CD8-positive, alpha-beta memory T cell (primary cell): ENCODE results near the gene RYR2. TPM values are rescaled to one million over a fixed set of nuclear protein-coding genes. Genes with fewer than 3 reads are reported as not detected.

Experiments used
- CTCF ChIA-PET: fragments of 350-600 bp; sonication (Branson Sonifier 250); formaldehyde crosslinking; loops from one replicate; lab custom pipeline; 2021; ENCODE audit warnings: antibody characterized with exemption; lab: Charles Lee
- POLR2A ChIA-PET: fragments of 350-600 bp; sonication (Branson Sonifier 250); formaldehyde crosslinking; loops from one replicate; lab custom pipeline; 2021; ENCODE audit warnings: antibody characterized with exemption; lab: Charles Lee
- DNase-seq, 5 donors: peaks; one replicate each; pipeline versions ENCODE4 v3.0.0 to v3.0.0-alpha.2; 2020 to 2022; ENCODE audit warnings: mixed read lengths in 1 of 5
- H3K27ac ChIP-seq: one replicate; pipeline ENCODE4 v1.7.0; 2013; ENCODE audit warnings: low read depth, mild to moderate bottlenecking, low read length, moderate library complexity
- H3K27me3 ChIP-seq: 2 replicates; pipeline ENCODE4 v1.7.0; 2013; ENCODE audit warnings: low read length, mild to moderate bottlenecking; ENCODE audit not compliant: insufficient read depth, poor library complexity, severe bottlenecking
- H3K36me3 ChIP-seq: 2 replicates; pipeline ENCODE4 v1.7.0; 2013; ENCODE audit warnings: mild to moderate bottlenecking, low read length, moderate library complexity; ENCODE audit not compliant: insufficient read depth
- H3K4me1 ChIP-seq: 2 replicates; pipeline ENCODE4 v1.7.0; 2013; ENCODE audit warnings: mild to moderate bottlenecking, low read length, moderate library complexity; ENCODE audit not compliant: insufficient read depth
- H3K4me3 ChIP-seq: 2 replicates; pipeline ENCODE4 v1.7.0; 2013; ENCODE audit warnings: mild to moderate bottlenecking, low read length
- H3K9me3 ChIP-seq: 2 replicates; pipeline ENCODE4 v1.7.0; 2013; ENCODE audit warnings: mild to moderate bottlenecking, low read length
- H3K27ac Mint-ChIP-seq, 8 donors: one replicate each; pipeline ENCODE4 v1.8.0; 2020 to 2021; ENCODE audit warnings: mixed read lengths in 8 of 8, mild to moderate bottlenecking in 6 of 8, inconsistent platforms in 3 of 8, moderate library complexity in 3 of 8
- H3K27me3 Mint-ChIP-seq, 2 donors: one replicate each; pipeline ENCODE4 v1.8.0; 2020 to 2021; ENCODE audit warnings: mixed read lengths in 2 of 2, mild to moderate bottlenecking in 1 of 2, moderate library complexity in 1 of 2
- H3K36me3 Mint-ChIP-seq, 3 donors: one replicate each; pipeline ENCODE4 v1.8.0; 2020 to 2021; ENCODE audit warnings: mixed read lengths in 3 of 3, inconsistent platforms in 1 of 3, mild to moderate bottlenecking in 1 of 3
- H3K4me1 Mint-ChIP-seq, 3 donors: one replicate each; pipeline ENCODE4 v1.8.0; 2020 to 2021; ENCODE audit warnings: mixed read lengths in 3 of 3, inconsistent platforms in 1 of 3, mild to moderate bottlenecking in 1 of 3
- H3K4me3 Mint-ChIP-seq, 7 donors: one replicate each; pipeline ENCODE4 v1.8.0; 2020 to 2021; ENCODE audit warnings: mixed read lengths in 7 of 7, mild to moderate bottlenecking in 6 of 7, moderate library complexity in 4 of 7, inconsistent platforms in 2 of 7
- H3K9me3 Mint-ChIP-seq, 5 donors: one replicate each; pipeline ENCODE4 v1.8.0; 2020 to 2022; ENCODE audit warnings: mixed read lengths in 5 of 5, mild to moderate bottlenecking in 3 of 5, moderate library complexity in 2 of 5, inconsistent platforms in 1 of 5
- polyA plus RNA-seq: library from polyadenylated mRNA; unstranded; fragments of 300-500 nt; fragmentation: Illumina TruSeq; gene quantifications from one replicate; pipeline ENCODE4 v1.2.3, GENCODE V29; 2021
- total RNA-seq, 2 experiments: library from RNA; stranded (reverse); gene quantifications; one replicate each; pipeline ENCODE4 v1.2.3, GENCODE V29; 2021

RYR2 gene
- total and polyA plus RNA-seq, 3 experiments from 2014 or later = 0.06 to 0.13 (median 0.11) TPM

GRCh38 chr1:237154157-237154556, 112.2 kb downstream of the RYR2 start:
- Histone ChIP-seq H3K4me1 (no peaks in the 10 kb centered on the region), H3K9me3 (no peaks in the 10 kb centered on the region), H3K4me3 (no peak overlapping the region), H3K36me3 (no peaks in the 10 kb centered on the region), H3K27me3 (no peaks in the 10 kb centered on the region), H3K27ac (no peak overlapping the region)
- ChIA-PET POLR2A (no interaction called here), CTCF (no interaction called here)
- Mint-ChIP-seq H3K27ac (no peak overlapping the region), H3K4me3 (no peak overlapping the region), H3K4me1 (no peaks in the 10 kb centered on the region), H3K27me3 (peaks cover 9 to 10% of the 10 kb centered on the region in 2 donors), H3K36me3 (no peaks in the 10 kb centered on the region), H3K9me3 (no peaks in the 10 kb centered on the region)
- no peak for DNase-seq

- Histone ChIP-seq H3K4me1 (no peaks in the 10 kb centered on the region), H3K27me3 (no peaks in the 10 kb centered on the region), H3K36me3 (no peaks in the 10 kb centered on the region), H3K4me3 (no peak overlapping the region), H3K9me3 (no peaks in the 10 kb centered on the region), H3K27ac (no peak overlapping the region)
- Mint-ChIP-seq H3K4me1 (no peaks in the 10 kb centered on the region), H3K36me3 (no peaks in the 10 kb centered on the region), H3K9me3 (no peaks in the 10 kb centered on the region), H3K4me3 (no peak overlapping the region), H3K27ac (no peak overlapping the region), H3K27me3 (peaks cover 0 to 5% of the 10 kb centered on the region in 2 donors)
- POLR2A ChIA-PET = no interaction called here
- CTCF ChIA-PET = no interaction called here
- DNase-seq = no peak
Measured at GRCh38 chr1:237164406-237165352, 122.7 kb downstream of the RYR2 start.

DNA sequence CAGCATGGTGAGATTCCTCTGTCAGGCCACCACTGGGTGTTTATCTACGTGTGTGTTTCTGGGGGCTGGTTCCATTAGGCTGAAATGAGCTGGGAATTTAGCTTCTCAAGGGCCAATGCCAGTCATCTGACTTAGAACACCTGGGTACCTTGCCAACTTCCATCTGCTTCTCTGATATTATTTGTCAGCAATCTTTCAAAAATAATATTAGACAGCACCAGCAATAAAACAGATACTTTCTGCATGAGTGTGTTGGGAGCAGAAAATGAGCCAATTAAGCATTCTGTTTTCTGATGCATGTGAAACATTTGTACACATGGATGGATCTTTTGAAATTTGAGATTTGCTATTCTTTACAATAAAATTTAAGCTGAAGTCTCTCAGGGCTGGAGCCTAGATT, 124.1 kb downstream of the RYR2 start:
- Histone ChIP-seq H3K9me3 (no peaks in the 10 kb centered on the region), H3K4me1 (no peaks in the 10 kb centered on the region), H3K27me3 (no peaks in the 10 kb centered on the region), H3K36me3 (no peaks in the 10 kb centered on the region), H3K4me3 (no peak overlapping the region), H3K27ac (no peak overlapping the region)
- Mint-ChIP-seq H3K27me3 (peaks cover 4 to 13% of the 10 kb centered on the region in 2 donors), H3K4me1 (no peaks in the 10 kb centered on the region), H3K36me3 (no peaks in the 10 kb centered on the region), H3K27ac (no peak overlapping the region), H3K9me3 (peaks cover 0 to 3% (median 0%) of the 10 kb centered on the region in 5 donors), H3K4me3 (no peak overlapping the region)
- CTCF ChIA-PET = no interaction called here
- POLR2A ChIA-PET = no interaction called here
- no peak for DNase-seq

- Histone ChIP-seq H3K4me3 (no peak overlapping the region), H3K4me1 (no peaks in the 10 kb centered on the region), H3K27me3 (no peaks in the 10 kb centered on the region), H3K27ac (no peak overlapping the region), H3K9me3 (no peaks in the 10 kb centered on the region), H3K36me3 (no peaks in the 10 kb centered on the region)
- H3K36me3 Mint-ChIP-seq = no peaks in the 10 kb centered on the region
- ChIA-PET CTCF (no interaction called here), POLR2A (no interaction called here)
- H3K27me3 Mint-ChIP-seq = peaks cover 4 to 13% of the 10 kb centered on the region in 2 donors
- peaks cover 0 to 3% (median 0%) of the 10 kb centered on the region in 5 donors for H3K9me3 Mint-ChIP-seq
- DNase-seq = no peak
- H3K27ac Mint-ChIP-seq = no peak overlapping the region
- no peaks in the 10 kb centered on the region for H3K4me1 Mint-ChIP-seq
- no peak overlapping the region for H3K4me3 Mint-ChIP-seq
Measured at GRCh38 chr1:237166593-237167101, 124.7 kb downstream of the RYR2 start.

- peaks cover 0 to 3% (median 0%) of the 10 kb centered on the region in 5 donors for H3K9me3 Mint-ChIP-seq
- H3K27me3 Mint-ChIP-seq = peaks cover 11 to 15% of the 10 kb centered on the region in 2 donors
- H3K36me3 Mint-ChIP-seq = peaks cover 0 to 2% (median 0%) of the 10 kb centered on the region in 3 donors
- POLR2A ChIA-PET = no interaction called here
- CTCF ChIA-PET = no interaction called here
- Histone ChIP-seq H3K27ac (no peak overlapping the region), H3K4me3 (no peak overlapping the region), H3K27me3 (no peaks in the 10 kb centered on the region), H3K36me3 (no peaks in the 10 kb centered on the region), H3K9me3 (no peaks in the 10 kb centered on the region), H3K4me1 (no peaks in the 10 kb centered on the region)
- no peaks in the 10 kb centered on the region for H3K4me1 Mint-ChIP-seq
- no peak for DNase-seq
- no peak overlapping the region for H3K27ac Mint-ChIP-seq
- no peak overlapping the region for H3K4me3 Mint-ChIP-seq
Measured at GRCh38 chr1:237170149-237170548, 128.2 kb downstream of the RYR2 start.

DNA sequence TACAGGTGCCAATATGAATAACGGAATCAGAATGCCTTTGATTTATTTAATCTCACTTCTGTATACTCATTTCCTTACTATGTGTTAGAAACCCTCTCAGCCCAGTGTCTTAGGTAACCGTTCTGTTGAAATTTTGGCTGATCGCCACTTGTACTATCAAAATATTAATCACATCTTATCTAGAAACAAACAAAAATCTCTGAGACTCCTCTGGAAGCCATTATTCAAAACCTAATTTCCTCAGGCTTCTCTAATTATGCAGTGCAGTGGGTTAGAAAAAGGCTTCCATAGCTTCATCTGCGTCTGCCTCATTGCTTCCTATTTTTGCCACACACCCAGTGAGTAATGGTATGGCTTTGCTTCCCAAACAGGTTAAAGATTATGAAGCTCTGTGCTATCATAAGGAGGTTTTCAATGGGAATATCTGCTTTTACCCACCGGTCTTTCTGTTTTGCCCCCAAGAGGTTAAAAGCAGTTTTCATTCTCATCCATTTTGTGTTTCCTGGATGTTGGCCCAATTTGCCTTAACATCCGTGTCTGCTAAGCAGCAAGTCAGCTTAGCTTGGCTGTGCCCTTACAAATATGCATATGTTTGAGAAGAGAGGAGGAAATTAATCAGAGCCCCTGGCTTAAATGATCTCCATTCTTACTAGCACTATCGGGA, 129.6 kb downstream of the RYR2 start:
- no peaks in the 10 kb centered on the region for H3K36me3 ChIP-seq
- POLR2A ChIA-PET = no interaction called here

DNA sequence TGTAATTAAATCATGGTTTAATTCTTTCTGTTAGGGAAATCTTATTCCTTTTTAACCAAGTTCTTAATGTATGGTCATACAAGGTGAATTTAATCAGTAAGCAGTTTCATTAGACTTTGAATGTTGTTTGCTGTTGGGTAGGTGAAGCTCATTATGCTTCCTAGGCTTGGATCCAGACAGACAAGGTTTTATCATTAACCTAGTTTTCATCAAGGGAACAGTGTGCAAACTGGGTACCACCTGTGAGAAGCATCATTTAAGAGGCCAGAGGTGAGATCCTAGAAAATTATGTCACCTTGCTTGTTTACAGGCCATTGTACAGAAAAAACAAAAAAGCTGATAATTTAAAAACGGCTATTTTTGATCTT, 130.1 kb downstream of the RYR2 start:
- DNase-seq = no peak
- Mint-ChIP-seq H3K9me3 (peaks cover 0 to 3% (median 0%) of the 10 kb centered on the region in 5 donors), H3K4me3 (no peak overlapping the region), H3K27ac (no peak overlapping the region), H3K4me1 (no peaks in the 10 kb centered on the region), H3K27me3 (peaks cover 11 to 18% of the 10 kb centered on the region in 2 donors), H3K36me3 (peaks cover 0 to 2% (median 0%) of the 10 kb centered on the region in 3 donors)
- Histone ChIP-seq H3K9me3 (no peaks in the 10 kb centered on the region), H3K36me3 (no peaks in the 10 kb centered on the region), H3K27me3 (no peaks in the 10 kb centered on the region), H3K4me1 (no peaks in the 10 kb centered on the region), H3K4me3 (no peak overlapping the region), H3K27ac (no peak overlapping the region)
- ChIA-PET POLR2A (no interaction called here), CTCF (no interaction called here)

More for the DNA sequence above, 129.6 kb downstream of the RYR2 start:
- H3K4me1 ChIP-seq = no peaks in the 10 kb centered on the region
- Mint-ChIP-seq H3K27ac (no peak overlapping the region), H3K4me3 (no peak overlapping the region), H3K27me3 (peaks cover 11 to 18% of the 10 kb centered on the region in 2 donors), H3K4me1 (no peaks in the 10 kb centered on the region), H3K36me3 (peaks cover 0 to 2% (median 0%) of the 10 kb centered on the region in 3 donors), H3K9me3 (peaks cover 0 to 3% (median 0%) of the 10 kb centered on the region in 5 donors)
- H3K4me3 ChIP-seq = no peak overlapping the region
- DNase-seq = no peak
- no peak overlapping the region for H3K27ac ChIP-seq
- H3K27me3 ChIP-seq = no peaks in the 10 kb centered on the region
- CTCF ChIA-PET = no interaction called here
- no peaks in the 10 kb centered on the region for H3K9me3 ChIP-seq

DNA sequence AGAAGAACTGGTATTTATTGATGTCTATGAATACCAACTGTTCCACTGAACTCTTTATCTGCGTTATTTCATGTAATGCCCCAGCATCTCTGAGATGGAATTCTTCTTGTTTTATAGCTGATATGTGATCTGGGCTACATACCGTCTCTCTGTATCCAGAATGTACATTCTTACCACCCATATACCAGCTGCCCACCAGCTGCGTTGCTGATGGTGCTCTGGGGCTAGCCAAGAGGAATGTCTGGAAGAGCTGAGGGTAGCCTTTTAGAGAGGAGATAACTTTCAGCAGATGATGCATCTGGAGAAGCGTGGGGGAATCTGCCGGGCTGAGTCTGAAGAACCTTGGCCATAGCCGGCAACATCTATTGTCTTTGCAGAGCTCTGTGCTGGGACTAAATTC, 137.5 kb downstream of the RYR2 start:
- no peak overlapping the region for H3K27ac ChIP-seq
- Mint-ChIP-seq H3K27me3 (peaks cover 7 to 10% of the 10 kb centered on the region in 2 donors), H3K4me3 (no peak overlapping the region), H3K9me3 (peaks cover 0 to 3% (median 0%) of the 10 kb centered on the region in 5 donors), H3K4me1 (no peaks in the 10 kb centered on the region), H3K27ac (no peak overlapping the region), H3K36me3 (peaks cover 0 to under 1% (median 0%) of the 10 kb centered on the region in 3 donors)
- no peaks in the 10 kb centered on the region for H3K4me1 ChIP-seq
- no peaks in the 10 kb centered on the region for H3K27me3 ChIP-seq
- ChIA-PET POLR2A (no interaction called here), CTCF (no interaction called here)
- no peaks in the 10 kb centered on the region for H3K9me3 ChIP-seq
- no peak overlapping the region for H3K4me3 ChIP-seq
- H3K36me3 ChIP-seq = no peaks in the 10 kb centered on the region
- DNase-seq = no peak
